Esophagus muscularis mucosa (tissue), 4 donors: Measurements from ENCODE around the gene HOOK1. TPM values are rescaled to one million over a fixed set of nuclear protein-coding genes. Genes with fewer than 3 reads are reported as not detected.

Source experiments
- DNase-seq: peaks from one replicate; pipeline ENCODE4 v3.0.0-alpha.2; 2017; ENCODE audit errors: extremely low spot score
- H3K27ac ChIP-seq, 4 donors: fragments of 200-600 bp; sonication (generic); replicated peaks in 1 of 4; 1 replicate in 3 of 4; 2 replicates in 1 of 4; pipeline ENCODE4 v1.5.1; 2016 to 2019; ENCODE audit warnings: mild to moderate bottlenecking in 1 of 4
- H3K27me3 ChIP-seq, 4 donors: fragments of 200-600 bp; sonication (generic); one replicate each; pipeline versions ENCODE4 v1.5.1 to v1.6.0; 2016 to 2019
- H3K36me3 ChIP-seq, 4 donors: fragments of 200-600 bp; sonication (generic); one replicate each; pipeline ENCODE4 v1.5.1; 2016 to 2019
- H3K4me1 ChIP-seq, 4 donors: fragments of 200-600 bp; sonication (generic); one replicate each; pipeline ENCODE4 v1.5.1; 2016 to 2019
- H3K4me3 ChIP-seq, 4 donors: fragments of 200-600 bp; sonication (generic); 1 replicate in 2 of 4; 2 replicates in 2 of 4; pipeline ENCODE4 v1.5.1; 2016 to 2019; ENCODE audit warnings: mild to moderate bottlenecking in 4 of 4, moderate library complexity in 1 of 4
- H3K9me3 ChIP-seq, 4 donors: fragments of 200-600 bp; sonication (generic); 1 replicate in 3 of 4; 2 replicates in 1 of 4; pipeline ENCODE4 v1.5.1; 2016 to 2019
- EP300 ChIP-seq: sonication (generic); formaldehyde crosslinking; IDR thresholded peaks from one replicate; pipeline ENCODE4 v1.6.1; 2017; ENCODE audit warnings: antibody characterized with exemption
- POLR2A ChIP-seq: fragments of 450-650 bp; IDR thresholded peaks from one replicate; pipeline ENCODE4 v1.6.1; 2017; ENCODE audit warnings: antibody characterized with exemption, moderate library complexity, mild to moderate bottlenecking, low read depth
- POLR2AphosphoS5 ChIP-seq, 2 donors: sonication (generic); formaldehyde crosslinking; IDR thresholded peaks; one replicate each; pipeline ENCODE4 v1.6.1; 2017; ENCODE audit warnings: antibody characterized with exemption in 2 of 2
- WGBS: methylation state at CpG from one replicate; pipeline ENCODE4 v1.1.5; 2018; 5-methylcytosine and 5-hydroxymethylcytosine counted together
- intact Hi-C: fragments of 100-400 bp; cut with DNase I; formaldehyde crosslinking; loops from one replicate; pipeline ENCODE4 v1.15.1; 2023
- total RNA-seq, 4 donors: library from RNA; depleted of rRNA; stranded (reverse); fragments of >200 nt; gene quantifications; one replicate each; pipeline versions ENCODE4 v1.1.0 to v1.2.1, GENCODE V29; 2016
- TF ChIP-seq, protein P1 (sequence below), 3 experiments: fragments of 200-600 bp in 2 of 3; fragments of 450-650 bp in 1 of 3; sonication (generic) in 2 of 3; IDR thresholded peaks; one replicate each; pipeline ENCODE4 v1.5.1; 2017 to 2019; ENCODE audit warnings: antibody characterized with exemption in 3 of 3, mild to moderate bottlenecking in 2 of 3, moderate library complexity in 1 of 3

HOOK1 gene
- total RNA-seq, 4 donors from 2014 or later: under 0.01 to 0.33 (median 0.15) TPM

DNA sequence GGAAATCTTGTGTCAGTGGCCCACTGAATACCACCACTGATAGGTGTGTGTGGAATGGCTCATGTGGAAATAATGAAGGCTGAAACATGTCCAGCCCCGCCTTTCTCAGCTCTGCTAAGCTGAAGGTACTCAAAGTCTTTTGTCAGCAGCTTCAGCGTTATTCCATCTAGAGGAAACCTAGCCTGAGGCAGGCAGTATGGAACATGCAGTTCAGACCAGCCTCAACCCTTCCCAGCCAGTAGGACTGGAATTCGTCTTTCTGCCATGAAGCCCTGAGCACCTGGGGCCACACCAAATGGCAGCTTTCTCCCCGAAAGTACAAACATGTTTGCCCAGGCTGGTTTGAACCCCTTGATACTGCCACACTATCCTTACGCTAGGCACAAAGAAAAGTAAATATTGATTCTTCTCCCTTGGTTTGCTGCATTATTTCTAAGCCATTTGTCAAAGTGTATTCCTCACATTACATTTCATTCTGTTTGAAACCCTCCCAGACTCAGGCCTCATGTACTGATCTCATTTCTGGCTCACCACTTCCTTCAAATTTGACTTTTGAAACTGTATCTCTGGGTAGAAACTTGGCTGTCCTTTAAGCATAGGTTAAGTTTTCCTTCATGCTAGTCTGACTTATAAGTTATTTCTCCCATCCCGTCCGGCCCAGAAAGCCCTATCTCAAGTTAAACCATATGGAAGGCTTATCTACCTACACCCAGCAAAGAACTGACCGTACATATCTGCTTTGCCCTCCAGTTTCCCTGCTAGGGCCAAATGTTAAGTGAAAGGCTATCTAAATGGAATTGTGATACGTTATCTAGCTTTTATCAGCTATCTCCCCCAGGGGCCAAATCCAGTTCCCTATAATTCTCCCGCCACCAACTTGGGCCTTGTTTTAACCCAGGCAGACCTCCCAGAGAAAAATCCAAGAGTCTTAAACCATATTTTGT is 45.7 kb upstream of the HOOK1 start:
- no peak overlapping the region for H3K4me3 ChIP-seq
- no peak overlapping the region for H3K27ac ChIP-seq
- TF ChIP-seq POLR2A (no peak), POLR2AphosphoS5 (IDR thresholded peaks at IDR 0.05) (no peak), EP300 (no peak)
- TF ChIP-seq, protein P1, sequence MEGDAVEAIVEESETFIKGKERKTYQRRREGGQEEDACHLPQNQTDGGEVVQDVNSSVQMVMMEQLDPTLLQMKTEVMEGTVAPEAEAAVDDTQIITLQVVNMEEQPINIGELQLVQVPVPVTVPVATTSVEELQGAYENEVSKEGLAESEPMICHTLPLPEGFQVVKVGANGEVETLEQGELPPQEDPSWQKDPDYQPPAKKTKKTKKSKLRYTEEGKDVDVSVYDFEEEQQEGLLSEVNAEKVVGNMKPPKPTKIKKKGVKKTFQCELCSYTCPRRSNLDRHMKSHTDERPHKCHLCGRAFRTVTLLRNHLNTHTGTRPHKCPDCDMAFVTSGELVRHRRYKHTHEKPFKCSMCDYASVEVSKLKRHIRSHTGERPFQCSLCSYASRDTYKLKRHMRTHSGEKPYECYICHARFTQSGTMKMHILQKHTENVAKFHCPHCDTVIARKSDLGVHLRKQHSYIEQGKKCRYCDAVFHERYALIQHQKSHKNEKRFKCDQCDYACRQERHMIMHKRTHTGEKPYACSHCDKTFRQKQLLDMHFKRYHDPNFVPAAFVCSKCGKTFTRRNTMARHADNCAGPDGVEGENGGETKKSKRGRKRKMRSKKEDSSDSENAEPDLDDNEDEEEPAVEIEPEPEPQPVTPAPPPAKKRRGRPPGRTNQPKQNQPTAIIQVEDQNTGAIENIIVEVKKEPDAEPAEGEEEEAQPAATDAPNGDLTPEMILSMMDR (IDR thresholded peaks at IDR 0.05): no peak
- DNase-seq: no peak
- no peaks in the 10 kb centered on the region for H3K9me3 ChIP-seq
- no peaks in the 10 kb centered on the region for H3K4me1 ChIP-seq
- WGBS: 87% methylated on average over 10 of the region's 10 CpGs
- no peaks in the 10 kb centered on the region for H3K36me3 ChIP-seq
- intact Hi-C loops: no loop called here
- H3K27me3 ChIP-seq: no peaks in the 10 kb centered on the region

DNA sequence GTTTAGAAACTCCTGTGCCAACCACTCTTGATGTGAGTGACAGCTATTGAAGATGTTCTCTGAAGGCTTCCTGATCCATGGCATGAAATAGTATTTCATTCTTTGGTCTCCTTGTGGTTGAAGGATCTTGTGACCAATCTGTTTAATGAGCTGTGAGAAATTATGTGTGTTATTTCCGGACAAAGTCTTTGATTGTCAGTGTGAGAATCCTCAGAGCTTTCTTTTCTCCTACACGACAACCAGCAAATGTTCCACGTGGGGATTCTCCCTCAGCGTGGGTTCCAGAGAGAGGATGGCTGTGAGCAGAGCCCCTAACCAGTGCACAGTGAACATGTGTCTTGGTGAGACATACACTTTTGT is 45.0 kb upstream of the HOOK1 start:
- TF ChIP-seq, protein P1 (IDR thresholded peaks at IDR 0.05): no peak
- no peak for TF ChIP-seq POLR2A
- no peak for TF ChIP-seq EP300
- no peak for TF ChIP-seq POLR2AphosphoS5 (IDR thresholded peaks at IDR 0.05)
- Histone ChIP-seq H3K27me3 (no peaks in the 10 kb centered on the region), H3K4me3 (no peak overlapping the region), H3K4me1 (no peaks in the 10 kb centered on the region), H3K27ac (no peak overlapping the region), H3K36me3 (no peaks in the 10 kb centered on the region), H3K9me3 (no peaks in the 10 kb centered on the region)
- 91% methylated on average over 4 of the region's 4 CpGs for WGBS
- no peak for DNase-seq
- intact Hi-C loops: no loop called here

DNA sequence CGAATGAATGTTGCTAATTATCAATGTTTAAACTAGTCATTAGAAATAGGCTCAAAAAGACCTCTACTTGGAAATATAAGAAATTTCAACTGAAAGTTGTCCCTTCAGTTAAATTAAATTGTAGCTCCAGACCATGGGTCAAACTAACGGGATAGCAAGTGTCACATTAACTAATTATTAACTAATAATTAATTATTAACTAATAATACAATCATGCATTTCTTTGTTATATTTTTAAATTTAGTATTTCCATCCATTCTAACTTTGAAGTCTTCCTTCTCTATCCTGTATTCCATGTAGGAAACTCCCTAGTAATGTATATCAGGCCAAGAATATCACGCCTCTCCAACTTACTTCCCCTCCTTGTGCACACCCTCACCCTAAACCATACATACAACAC is 43.4 kb upstream of the HOOK1 start:
- DNase-seq: no peak
- no peak for TF ChIP-seq EP300
- TF ChIP-seq POLR2AphosphoS5 (IDR thresholded peaks at IDR 0.05): no peak
- TF ChIP-seq POLR2A: no peak
- TF ChIP-seq, protein P1 (IDR thresholded peaks at IDR 0.05): no peak
- Histone ChIP-seq H3K4me3 (no peak overlapping the region), H3K27me3 (no peaks in the 10 kb centered on the region), H3K27ac (no peak overlapping the region), H3K36me3 (no peaks in the 10 kb centered on the region), H3K9me3 (no peaks in the 10 kb centered on the region), H3K4me1 (no peaks in the 10 kb centered on the region)
- 100% methylated on average over 3 of the region's 3 CpGs for WGBS
- intact Hi-C loops: no loop called here

GRCh38 chr1:59775480-59775879 is 39.3 kb upstream of the HOOK1 start:
- H3K9me3 ChIP-seq: no peaks in the 10 kb centered on the region
- no peak overlapping the region for H3K4me3 ChIP-seq
- DNase-seq: no peak
- no peak for TF ChIP-seq EP300
- no peak for TF ChIP-seq POLR2A
- no peak for TF ChIP-seq POLR2AphosphoS5 (IDR thresholded peaks at IDR 0.05)
- TF ChIP-seq, protein P1 (IDR thresholded peaks at IDR 0.05): no peak
- 92% methylated on average over 4 of the region's 4 CpGs for WGBS
- intact Hi-C loops: no loop called here
- peaks cover 0 to 13% (median 11%) of the 10 kb centered on the region in 4 donors for H3K4me1 ChIP-seq
- H3K27me3 ChIP-seq: no peaks in the 10 kb centered on the region
- no peaks in the 10 kb centered on the region for H3K36me3 ChIP-seq
- H3K27ac ChIP-seq: no peak overlapping the region
